22Rv1 (cell line): Measurements from ENCODE around the gene KCNIP3.
A peak's percentile ranks its signal among the peaks of the same experiment; 100 is the strongest.

Source experiments
- H3K27ac ChIP-seq: fragments of 450-650 bp; 2 replicates; pipeline ENCODE4 v1.5.1; 2017
- ZFX ChIP-seq: fragments of 450-650 bp; IDR thresholded peaks from 2 replicates; pipeline ENCODE4 v1.6.1; 2017; ENCODE audit warnings: antibody characterized with exemption, borderline replicate concordance
- TF ChIP-seq, protein P1 (sequence below): fragments of 450-650 bp; IDR thresholded peaks from 2 replicates; pipeline ENCODE4 v1.5.1; 2017; ENCODE audit warnings: mild to moderate bottlenecking

KCNIP3 gene

GRCh38 chr2:95271381-95271971, 25.7 kb upstream of the KCNIP3 start:
- TF ChIP-seq ZFX, result no peak
- TF ChIP-seq, protein P1, sequence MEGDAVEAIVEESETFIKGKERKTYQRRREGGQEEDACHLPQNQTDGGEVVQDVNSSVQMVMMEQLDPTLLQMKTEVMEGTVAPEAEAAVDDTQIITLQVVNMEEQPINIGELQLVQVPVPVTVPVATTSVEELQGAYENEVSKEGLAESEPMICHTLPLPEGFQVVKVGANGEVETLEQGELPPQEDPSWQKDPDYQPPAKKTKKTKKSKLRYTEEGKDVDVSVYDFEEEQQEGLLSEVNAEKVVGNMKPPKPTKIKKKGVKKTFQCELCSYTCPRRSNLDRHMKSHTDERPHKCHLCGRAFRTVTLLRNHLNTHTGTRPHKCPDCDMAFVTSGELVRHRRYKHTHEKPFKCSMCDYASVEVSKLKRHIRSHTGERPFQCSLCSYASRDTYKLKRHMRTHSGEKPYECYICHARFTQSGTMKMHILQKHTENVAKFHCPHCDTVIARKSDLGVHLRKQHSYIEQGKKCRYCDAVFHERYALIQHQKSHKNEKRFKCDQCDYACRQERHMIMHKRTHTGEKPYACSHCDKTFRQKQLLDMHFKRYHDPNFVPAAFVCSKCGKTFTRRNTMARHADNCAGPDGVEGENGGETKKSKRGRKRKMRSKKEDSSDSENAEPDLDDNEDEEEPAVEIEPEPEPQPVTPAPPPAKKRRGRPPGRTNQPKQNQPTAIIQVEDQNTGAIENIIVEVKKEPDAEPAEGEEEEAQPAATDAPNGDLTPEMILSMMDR, result no peak
- no peak overlapping the region for H3K27ac ChIP-seq

- TF ChIP-seq, protein P1, result no peak
- TF ChIP-seq ZFX, result no peak
- no peak overlapping the region for H3K27ac ChIP-seq
These were observed 24.8 kb upstream of the KCNIP3 start for GRCh38 chr2:95272299-95272751.

DNA sequence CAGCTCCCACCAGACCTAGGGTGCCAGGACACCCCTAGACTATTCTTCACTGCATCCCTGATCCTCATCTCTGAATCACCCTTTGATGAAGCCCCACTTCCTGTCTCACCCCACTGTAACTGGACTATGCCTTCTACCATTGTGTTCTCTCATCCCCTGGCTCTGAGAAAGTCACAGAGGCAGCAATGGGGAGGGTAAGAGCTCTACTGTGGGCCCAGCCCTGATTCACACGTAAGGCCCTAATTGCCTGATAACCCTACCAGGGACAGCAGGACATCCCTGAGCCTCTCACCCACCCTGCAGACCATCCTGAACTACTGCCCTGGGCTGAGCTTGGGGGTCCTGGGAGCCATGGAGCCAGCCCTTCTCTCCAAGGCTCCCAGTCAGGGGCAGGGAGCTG, 24.4 kb upstream of the KCNIP3 start:
- TF ChIP-seq ZFX, result no peak
- TF ChIP-seq, protein P1, result no peak
- no peak overlapping the region for H3K27ac ChIP-seq

- no peak for TF ChIP-seq ZFX
- TF ChIP-seq, protein P1, result no peak; the same call in 1 of the 2 replicates
- peak overlapping the region; percentile 92 for H3K27ac ChIP-seq
These were observed 23.4 kb upstream of the KCNIP3 start for GRCh38 chr2:95273566-95274290.

DNA sequence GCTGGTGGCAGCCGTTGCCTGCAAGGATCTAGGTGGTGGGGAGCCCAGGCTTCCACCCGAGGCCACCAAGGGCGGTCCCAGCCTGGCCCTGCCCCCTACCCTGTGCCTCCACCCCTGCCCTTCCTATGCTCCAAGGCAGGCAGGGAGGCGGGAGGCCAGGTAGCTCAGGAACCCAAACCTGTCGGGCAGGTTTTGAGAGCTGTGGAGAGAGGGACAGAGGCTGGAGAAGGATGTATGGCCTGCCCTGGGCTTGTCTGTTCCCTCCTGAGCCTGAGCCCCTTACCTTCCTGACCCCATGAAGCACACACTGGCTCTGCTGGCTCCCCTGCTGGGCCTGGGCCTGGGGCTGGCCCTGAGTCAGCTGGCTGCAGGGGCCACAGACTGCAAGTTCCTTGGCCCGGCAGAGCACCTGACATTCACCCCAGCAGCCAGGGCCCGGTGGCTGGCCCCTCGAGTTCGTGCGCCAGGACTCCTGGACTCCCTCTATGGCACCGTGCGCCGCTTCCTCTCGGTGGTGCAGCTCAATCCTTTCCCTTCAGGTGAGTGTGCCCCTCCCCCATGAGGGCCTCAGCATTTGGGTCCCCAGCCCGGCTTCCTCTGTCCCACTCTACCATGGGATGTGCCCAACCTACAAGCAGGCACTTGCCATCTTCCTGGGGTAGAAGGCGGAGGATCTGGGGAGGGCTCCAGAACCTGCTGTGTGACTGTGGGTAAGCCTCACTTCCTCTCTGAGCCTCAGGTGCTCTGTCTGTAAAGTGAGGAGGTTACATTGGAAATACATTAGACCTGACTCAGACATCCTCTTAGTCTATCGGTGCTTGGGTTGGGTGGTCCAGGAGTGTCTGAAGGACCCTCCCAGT, 22.6 kb upstream of the KCNIP3 start, which contains the start of gene PROM2:
Gene PROM2, plus strand, starts transcription at position 159 of the 860 bp plus-strand sequence. Its CDS starts 137 bp downstream, at position 296.
- TF ChIP-seq, protein P1, result no peak
- no peak for TF ChIP-seq ZFX
- peak within 1 kb of the TSS; percentile 92 for H3K27ac ChIP-seq

GRCh38 chr2:95275151-95275515, 22.0 kb upstream of the KCNIP3 start:
- TF ChIP-seq, protein P1, result no peak
- no peak for TF ChIP-seq ZFX
- H3K27ac ChIP-seq, result peak overlapping the region; percentile 92
